GM12878 (cell line): ENCODE measurements around the gene NPNT. TPM values are rescaled to one million over a fixed set of nuclear protein-coding genes. Genes with fewer than 3 reads are reported as not detected.
A peak's percentile ranks its signal among the peaks of the same experiment; 100 is the strongest.

Experiments used
- ATAC-seq: fragments of 200-7000 bp; cut with Tn5 transposase; 3 replicates; pipeline ENCODE4 v1.9.1; 2020; ENCODE audit warnings: mild to moderate bottlenecking, moderate library complexity
- BruUV-seq: library from RNA; stranded (reverse); fragments of 400-500 nt; replicated peaks from 2 replicates; lab custom pipeline; 2021; lab: Mats Ljungman, UMichigan
- CTCF ChIA-PET: fragments of 300-600 bp; sonication (Branson Sonifier 250); formaldehyde crosslinking; extraction: SDS; loops from one replicate; lab custom pipeline; 2021; ENCODE audit warnings: inconsistent platforms; lab: Yijun Ruan, JAX
- POLR2A ChIA-PET: fragments of 350-600 bp; formaldehyde crosslinking; extraction: SDS; loops from one replicate; lab custom pipeline; 2021; ENCODE audit warnings: inconsistent platforms; lab: Charles Lee
- RAD21 ChIA-PET: fragments of 300-600 bp; sonication (Branson Sonifier 250); formaldehyde crosslinking; loops from one replicate; lab custom pipeline; 2023; ENCODE audit warnings: antibody characterized with exemption; ENCODE audit not compliant: unreplicated experiment; lab: Charles Lee
- SMC1A ChIA-PET: fragments of 300-600 bp; sonication (Branson Sonifier 250); formaldehyde crosslinking; loops from one replicate; lab custom pipeline; 2023; ENCODE audit not compliant: unreplicated experiment, uncharacterized antibody; lab: Charles Lee
- DNase-seq: peaks from one replicate; pipeline ENCODE4 v3.0.0-alpha.2; 2011; ENCODE audit warnings: low read depth, low spot score
- FAIRE-seq: peaks from 3 replicates; lab custom pipeline; 2011; peaks lifted over from hg19 to GRCh38; lab: Jason Lieb, UNC
- H2AFZ ChIP-seq: 2 replicates; pipeline ENCODE4 v1.6.0; 2011; ENCODE audit warnings: low read depth, low read length, control low read depth; ENCODE audit not compliant: control insufficient read depth
- H3K27ac ChIP-seq: 2 replicates; pipeline ENCODE4 v1.5.1; 2011; ENCODE audit warnings: control low read depth; ENCODE audit not compliant: control insufficient read depth, insufficient read depth
- H3K27me3 ChIP-seq, 2 experiments: replicated peaks in 1 of 2; 2 replicates each; pipeline versions ENCODE4 v1.6.0 to v1.6.1; 2011; ENCODE audit warnings: low read length in 1 of 2; ENCODE audit not compliant: control insufficient read depth in 2 of 2, insufficient read depth in 2 of 2
- H3K36me3 ChIP-seq, 2 experiments: 2 replicates each; pipeline ENCODE4 v1.5.1; 2011; ENCODE audit warnings: low read length in 1 of 2; ENCODE audit not compliant: control insufficient read depth in 2 of 2, insufficient read depth in 2 of 2
- H3K4me1 ChIP-seq: 2 replicates; pipeline ENCODE4 v1.6.1; 2011; ENCODE audit warnings: mild to moderate bottlenecking, low read length, moderate library complexity, mixed read lengths; ENCODE audit not compliant: control insufficient read depth, insufficient read depth
- H3K4me2 ChIP-seq: 2 replicates; pipeline ENCODE4 v1.6.0; 2011; ENCODE audit warnings: control low read depth; ENCODE audit not compliant: control insufficient read depth, insufficient read depth
- H3K4me3 ChIP-seq: fragments of 200-600 bp; sonication (generic); 2 replicates; pipeline ENCODE4 v1.5.1; 2016
- H3K79me2 ChIP-seq: 2 replicates; pipeline ENCODE4 v1.6.0; 2011; ENCODE audit warnings: low read length; ENCODE audit not compliant: control insufficient read depth, insufficient read depth
- H3K9ac ChIP-seq: 2 replicates; pipeline ENCODE4 v1.8.0; 2011; ENCODE audit warnings: low read length, control low read depth, mixed read lengths; ENCODE audit not compliant: control insufficient read depth, insufficient read depth
- H3K9me3 ChIP-seq: replicated peaks from 3 replicates; pipeline ENCODE4 v1.5.1; 2011; ENCODE audit warnings: mild to moderate bottlenecking, low read length; ENCODE audit not compliant: control insufficient read depth, insufficient read depth
- H4K20me1 ChIP-seq: 2 replicates; pipeline ENCODE4 v1.6.0; 2011; ENCODE audit not compliant: control insufficient read depth, insufficient read depth
- BCL3 ChIP-seq: IDR thresholded peaks from 2 replicates; pipeline ENCODE4 v1.6.1; 2011; ENCODE audit warnings: borderline replicate concordance, low read depth, mild to moderate bottlenecking, moderate library complexity, low read length; ENCODE audit not compliant: insufficient read depth, poor library complexity, severe bottlenecking
- BCLAF1 ChIP-seq: fragments of 450-650 bp; IDR thresholded peaks from 2 replicates; pipeline ENCODE4 v1.6.1; 2017; ENCODE audit warnings: antibody characterized with exemption, mild to moderate bottlenecking, moderate library complexity
- BMI1 ChIP-seq: fragments of 450-650 bp; IDR thresholded peaks from 2 replicates; pipeline ENCODE4 v1.6.1; 2016; ENCODE audit warnings: mild to moderate bottlenecking, moderate library complexity, borderline replicate concordance
- EGR1 ChIP-seq, 2 experiments: IDR thresholded peaks; 1 replicate in 1 of 2; 2 replicates in 1 of 2; pipeline ENCODE4 v1.6.1; 2011 to 2012; ENCODE audit warnings: low read depth in 2 of 2, low read length in 2 of 2, borderline replicate concordance in 1 of 2, mild to moderate bottlenecking in 1 of 2, moderate library complexity in 1 of 2
- IKZF2 ChIP-seq, 2 experiments: fragments of 450-650 bp; IDR thresholded peaks; 2 replicates each; pipeline ENCODE4 v1.6.1; 2017; ENCODE audit warnings: mild to moderate bottlenecking in 2 of 2, moderate library complexity in 2 of 2
- MEF2A ChIP-seq: IDR thresholded peaks from 2 replicates; pipeline ENCODE4 v1.6.1; 2011; ENCODE audit warnings: low read depth, mild to moderate bottlenecking, low read length, moderate library complexity; ENCODE audit not compliant: insufficient read depth
- MYB ChIP-seq: fragments of 150-350 bp; IDR thresholded peaks from 2 replicates; pipeline ENCODE4 v1.6.1; 2014; ENCODE audit warnings: mild to moderate bottlenecking, low read depth, low read length, borderline replicate concordance
- PKNOX1 ChIP-seq: fragments of 450-650 bp; IDR thresholded peaks from 2 replicates; pipeline ENCODE4 v1.6.1; 2016; ENCODE audit warnings: mild to moderate bottlenecking
- PML ChIP-seq: IDR thresholded peaks from 2 replicates; pipeline ENCODE4 v1.6.1; 2012; ENCODE audit warnings: low read length, inconsistent platforms
- POLR2A ChIP-seq: IDR thresholded peaks from 2 replicates; pipeline ENCODE4 v1.6.1; 2011; ENCODE audit warnings: low read depth, mild to moderate bottlenecking, low read length
- RUNX3 ChIP-seq: IDR thresholded peaks from 2 replicates; pipeline ENCODE4 v1.6.1; 2012; ENCODE audit warnings: low read length, inconsistent platforms
- SMAD5 ChIP-seq: IDR thresholded peaks from 2 replicates; pipeline ENCODE4 v1.6.1; 2016; ENCODE audit warnings: antibody characterized with exemption, low read depth
- TCF12 ChIP-seq: IDR thresholded peaks from 2 replicates; pipeline ENCODE4 v1.6.1; 2011; ENCODE audit warnings: low read depth, mild to moderate bottlenecking, low read length
- ZBTB33 ChIP-seq: fragments of 450-650 bp; IDR thresholded peaks from 2 replicates; pipeline ENCODE4 v1.6.1; 2017; ENCODE audit warnings: mild to moderate bottlenecking
- ZNF24 ChIP-seq: fragments of 450-650 bp; IDR thresholded peaks from 2 replicates; pipeline ENCODE4 v1.6.1; 2017; ENCODE audit warnings: antibody characterized with exemption, mild to moderate bottlenecking
- WGBS: methylation state at CpG from one replicate; pipeline ENCODE4 v1.1.6; 2016; ENCODE audit warnings: low lambda C conversion rate; ENCODE audit not compliant: insufficient replicate concordance, insufficient coverage; ENCODE audit errors: missing lambda C conversion rate; 5-methylcytosine and 5-hydroxymethylcytosine counted together
- in situ Hi-C: fragments of 300-500 bp; cut with MboI; formaldehyde crosslinking; loops from 9 replicates; pipeline ENCODE4 v1.14.3; 2018; ENCODE audit warnings: mixed read lengths
- intact Hi-C: fragments of 100-400 bp; cut with micrococcal nuclease; formaldehyde crosslinking; loops from one replicate; pipeline ENCODE4 v1.14.2; 2022; ENCODE audit not compliant: unreplicated experiment
- polyA plus RNA-seq, 11 experiments: library from polyadenylated mRNA; depleted of rRNA in 4 of 11; unstranded in 6 of 11; stranded (reverse) in 5 of 11; fragments of >200 nt; fragmentation: Nextera tagmentation in 4 of 11; fragmentation: Illumina TruSeq in 1 of 11; extraction: Ambion mirVana in 4 of 11; extraction: Trizol in 1 of 11; gene quantifications; 1 replicate in 1 of 11; 2 replicates in 10 of 11; pipeline versions ENCODE4 v1.2.1 to v1.2.3, GENCODE V29; 2011 to 2016; ENCODE audit warnings: inconsistent platforms in 2 of 11, missing spikeins in 2 of 11, low read depth in 1 of 11
- total RNA-seq, 4 experiments: library from RNA; depleted of rRNA in 3 of 4; stranded (reverse); fragments of >200 nt in 3 of 4; fragmentation: Illumina TruSeq in 1 of 4; extraction: Trizol in 1 of 4; gene quantifications; 2 replicates each; pipeline versions ENCODE4 v1.2.1 to v1.2.3, GENCODE V29; 2013 to 2021

NPNT gene
- total and polyA plus RNA-seq, 10 of the 15 experiments (the other 5 are each of a cell fraction or from before 2014, with no cell fraction given), result 0.18 to 70.5 (median 54.1) TPM

- DNase-seq (no peak), FAIRE-seq (no peak), ATAC-seq (peak; percentile 68)
- intact Hi-C loops (no loop called here), in situ Hi-C loops (no loop called here)
- Histone ChIP-seq H4K20me1 (no peaks in the 10 kb centered on the region), H3K9ac (peak overlapping the region; percentile 80), H3K4me1 (peaks cover 10% of the 10 kb centered on the region), H3K4me3 (peak overlapping the region; percentile 75), H3K79me2 (peaks cover 9% of the 10 kb centered on the region), H3K27me3 (peaks cover 3 to 8% of the 10 kb centered on the region in 2 experiments), H3K4me2 (peak overlapping the region; percentile 97), H3K36me3 (peaks cover 0 to 3% of the 10 kb centered on the region in 2 experiments; a peak in 1 of 4 replicates), H2AFZ (peak overlapping the region; percentile 80), H3K27ac (peak overlapping the region; percentile 76), H3K9me3 (no peaks in the 10 kb centered on the region)
- 6% methylated on average over 83 of the region's 84 CpGs for WGBS
- ChIA-PET POLR2A (no interaction called here), SMC1A (no interaction called here), CTCF (no interaction called here), RAD21 (no interaction called here)
- BruUV-seq, result no TSS peak
- TF ChIP-seq PKNOX1 (peak; percentile 84), ZNF24 (no peak), MYB (no peak), BMI1 (no peak), POLR2A (peak; percentile 75), PML (no peak), EGR1 (IDR thresholded peaks at IDR 0.05; ENCODE audit: borderline replicate concordance in 1 of 2, low read depth in 2 of 2, low read length in 2 of 2) (peak in 1 of 2 experiments; percentile 47; a peak in 1 of 3 replicates), IKZF2 (IDR thresholded peaks at IDR 0.05) (no peak), BCLAF1 (no peak), RUNX3 (peak; percentile 34), TCF12 (no peak), BCL3 (peak; percentile 67), SMAD5 (peak; percentile 38; the same call in 1 of the 2 replicates), MEF2A (no peak), ZBTB33 (no peak)
Observed at GRCh38 chr4:105895583-105896460, 551 bp downstream of the NPNT start.
